Testis (tissue), 2 donors: ENCODE data around the gene ADD1.

ENCODE experiments used
- CTCF ChIP-seq, 3 experiments: fragments of 450-650 bp in 2 of 3; fragments of 200-600 bp in 1 of 3; sonication (generic) in 1 of 3; IDR thresholded peaks; one replicate each; pipeline ENCODE4 v1.5.1; 2016 to 2019; ENCODE audit warnings: antibody characterized with exemption in 3 of 3, mild to moderate bottlenecking in 2 of 3, moderate library complexity in 1 of 3
- POLR2A ChIP-seq: fragments of 450-650 bp; IDR thresholded peaks from one replicate; pipeline ENCODE4 v1.6.1; 2017; ENCODE audit warnings: antibody characterized with exemption, mild to moderate bottlenecking, moderate library complexity

GRCh38 chr4:2906218-2906617 lies 62.6 kb downstream of the ADD1 start:
- TF ChIP-seq POLR2A = no peak
- no peak for TF ChIP-seq CTCF (IDR thresholded peaks at IDR 0.05)
